Stomach (tissue), 4 donors: ENCODE results near the gene TBC1D10A.
"Not testable (repeated sequence)": the region's sequence is repeated elsewhere in the genome, so short reads cannot be mapped to it uniquely, and the experiment has no call there.

Source experiments
- CTCF ChIP-seq, 7 experiments: fragments of 450-650 bp in 4 of 7; fragments of 200-600 bp in 3 of 7; sonication (generic) in 3 of 7; IDR thresholded peaks; one replicate each; pipeline ENCODE4 v1.5.1; 2016 to 2019; ENCODE audit warnings: antibody characterized with exemption in 7 of 7, control low read depth in 2 of 7, mild to moderate bottlenecking in 1 of 7
- POLR2A ChIP-seq, 4 donors: fragments of 450-650 bp; IDR thresholded peaks; one replicate each; pipeline ENCODE4 v1.6.1; 2016; ENCODE audit warnings: antibody characterized with exemption in 4 of 4, control low read depth in 2 of 4, mild to moderate bottlenecking in 1 of 4, moderate library complexity in 1 of 4
- POLR2AphosphoS5 ChIP-seq, 3 donors: sonication (generic); formaldehyde crosslinking; IDR thresholded peaks; one replicate each; pipeline ENCODE4 v1.6.1; 2016; ENCODE audit warnings: antibody characterized with exemption in 3 of 3

GRCh38 chr22:30338341-30338740 is 11.6 kb upstream of the TBC1D10A start:
- not testable (repeated sequence) for TF ChIP-seq CTCF, POLR2AphosphoS5, POLR2A (IDR thresholded peaks at IDR 0.05)
